ENCODE data around the gene CLEC17A. TPM values are rescaled to one million over a fixed set of nuclear protein-coding genes. Genes with fewer than 3 reads are reported as not detected.
"Not testable (repeated sequence)": the region's sequence is repeated elsewhere in the genome, so short reads cannot be mapped to it uniquely, and the experiment has no call there.

CLEC17A gene
- total and polyA plus RNA-seq, 2 donors, result 1.2 to 2.3 TPM

GRCh38 chr19:14575428-14575980, 7.4 kb upstream of the CLEC17A start:
- no peaks in the 10 kb centered on the region for H3K9me3 ChIP-seq (ENCODE audit: control insufficient read depth in 2 of 2, insufficient read depth in 1 of 2, low read length in 1 of 2)
- peaks cover 5 to 15% of the 10 kb centered on the region in 2 donors for H3K4me1 ChIP-seq (ENCODE audit: control insufficient read depth in 2 of 2, insufficient read depth in 2 of 2, low read length in 2 of 2)
- no peak for DNase-seq (ENCODE audit: low read depth in 6 of 9, low spot score in 9 of 9)
- 97% methylated on average over 6 of the region's 6 CpGs for WGBS
- no peaks in the 10 kb centered on the region for H3K27me3 ChIP-seq (ENCODE audit: control insufficient read depth in 2 of 2, insufficient read depth in 1 of 2, low read length in 1 of 2)
- no peak overlapping the region for H3K4me3 ChIP-seq (ENCODE audit: low read length in 2 of 2)
- H3K36me3 ChIP-seq (ENCODE audit: control insufficient read depth in 2 of 2, insufficient read depth in 2 of 2, low read length in 1 of 2), result no peaks in the 10 kb centered on the region
- no peak overlapping the region for H3K27ac ChIP-seq (ENCODE audit: low read depth in 1 of 2, low read length in 1 of 2)

GRCh38 chr19:14576363-14576762, 6.5 kb upstream of the CLEC17A start:
- Histone ChIP-seq H3K4me1 (ENCODE audit: control insufficient read depth in 2 of 2, insufficient read depth in 2 of 2, low read length in 2 of 2) (peaks cover 0 to 7% of the 10 kb centered on the region in 2 donors), H3K4me3 (ENCODE audit: low read length in 2 of 2) (no peak overlapping the region), H3K27me3 (ENCODE audit: control insufficient read depth in 2 of 2, insufficient read depth in 1 of 2, low read length in 1 of 2) (no peaks in the 10 kb centered on the region), H3K9me3 (ENCODE audit: control insufficient read depth in 2 of 2, insufficient read depth in 1 of 2, low read length in 1 of 2) (no peaks in the 10 kb centered on the region), H3K27ac (ENCODE audit: low read depth in 1 of 2, low read length in 1 of 2) (no peak overlapping the region), H3K36me3 (ENCODE audit: control insufficient read depth in 2 of 2, insufficient read depth in 2 of 2, low read length in 1 of 2) (no peaks in the 10 kb centered on the region)
- no peak for DNase-seq (ENCODE audit: low read depth in 6 of 9, low spot score in 9 of 9)
- WGBS, result 95% methylated on average over 8 of the region's 8 CpGs

GRCh38 chr19:14577264-14577663, 5.6 kb upstream of the CLEC17A start:
- H3K4me1 ChIP-seq (ENCODE audit: control insufficient read depth in 2 of 2, insufficient read depth in 2 of 2, low read length in 2 of 2), result peaks cover 0 to 2% of the 10 kb centered on the region in 2 donors
- H3K27me3 ChIP-seq (ENCODE audit: control insufficient read depth in 2 of 2, insufficient read depth in 1 of 2, low read length in 1 of 2), result no peaks in the 10 kb centered on the region
- H3K9me3 ChIP-seq (ENCODE audit: control insufficient read depth in 2 of 2, insufficient read depth in 1 of 2, low read length in 1 of 2), result no peaks in the 10 kb centered on the region
- no peak for DNase-seq (ENCODE audit: low read depth in 6 of 9, low spot score in 9 of 9)
- H3K4me3 ChIP-seq (ENCODE audit: low read length in 2 of 2), result no peak overlapping the region
- no peak overlapping the region for H3K27ac ChIP-seq (ENCODE audit: low read depth in 1 of 2, low read length in 1 of 2)
- 78% methylated on average over 5 of the region's 5 CpGs for WGBS
- no peaks in the 10 kb centered on the region for H3K36me3 ChIP-seq (ENCODE audit: control insufficient read depth in 2 of 2, insufficient read depth in 2 of 2, low read length in 1 of 2)

- no peaks in the 10 kb centered on the region for H3K9me3 ChIP-seq (ENCODE audit: control insufficient read depth in 2 of 2, insufficient read depth in 1 of 2, low read length in 1 of 2)
- H3K4me1 ChIP-seq (ENCODE audit: control insufficient read depth in 2 of 2, insufficient read depth in 2 of 2, low read length in 2 of 2), result no peaks in the 10 kb centered on the region
- no peak overlapping the region for H3K4me3 ChIP-seq (ENCODE audit: low read length in 2 of 2)
- no peak for DNase-seq (ENCODE audit: low read depth in 6 of 9, low spot score in 9 of 9)
- no peak overlapping the region for H3K27ac ChIP-seq (ENCODE audit: low read depth in 1 of 2, low read length in 1 of 2)
- WGBS, result 70% methylated on average over 6 of the region's 6 CpGs
- H3K36me3 ChIP-seq (ENCODE audit: control insufficient read depth in 2 of 2, insufficient read depth in 2 of 2, low read length in 1 of 2), result no peaks in the 10 kb centered on the region
- H3K27me3 ChIP-seq (ENCODE audit: control insufficient read depth in 2 of 2, insufficient read depth in 1 of 2, low read length in 1 of 2), result no peaks in the 10 kb centered on the region
Observed at GRCh38 chr19:14577885-14578427, 4.9 kb upstream of the CLEC17A start.

GRCh38 chr19:14580623-14581237, 2.2 kb upstream of the CLEC17A start:
- Histone ChIP-seq H3K27me3 (ENCODE audit: control insufficient read depth in 2 of 2, insufficient read depth in 1 of 2, low read length in 1 of 2) (no peaks in the 10 kb centered on the region), H3K36me3 (ENCODE audit: control insufficient read depth in 2 of 2, insufficient read depth in 2 of 2, low read length in 1 of 2) (no peaks in the 10 kb centered on the region), H3K4me3 (ENCODE audit: low read length in 2 of 2) (no peak overlapping the region), H3K27ac (ENCODE audit: low read depth in 1 of 2, low read length in 1 of 2) (no peak overlapping the region), H3K4me1 (ENCODE audit: control insufficient read depth in 2 of 2, insufficient read depth in 2 of 2, low read length in 2 of 2) (no peaks in the 10 kb centered on the region), H3K9me3 (ENCODE audit: control insufficient read depth in 2 of 2, insufficient read depth in 1 of 2, low read length in 1 of 2) (no peaks in the 10 kb centered on the region)
- 89% methylated on average over 6 of the region's 6 CpGs for WGBS
- DNase-seq (ENCODE audit: low read depth in 6 of 9, low spot score in 9 of 9), result no peak

GRCh38 chr19:14584372-14584771, 1.5 kb downstream of the CLEC17A start:
- not testable (repeated sequence) for H3K27ac ChIP-seq (ENCODE audit: low read depth in 1 of 2, low read length in 1 of 2)

GRCh38 chr19:14585187-14585586, 2.3 kb downstream of the CLEC17A start:
- H3K4me3 ChIP-seq (ENCODE audit: low read length in 2 of 2); DNase-seq (ENCODE audit: low read depth in 6 of 9, low spot score in 9 of 9); H3K27ac ChIP-seq (ENCODE audit: low read depth in 1 of 2, low read length in 1 of 2); H3K27me3 ChIP-seq (ENCODE audit: control insufficient read depth in 2 of 2, insufficient read depth in 1 of 2, low read length in 1 of 2); H3K36me3 ChIP-seq (ENCODE audit: control insufficient read depth in 2 of 2, insufficient read depth in 2 of 2, low read length in 1 of 2); H3K9me3 ChIP-seq (ENCODE audit: control insufficient read depth in 2 of 2, insufficient read depth in 1 of 2, low read length in 1 of 2); H3K4me1 ChIP-seq (ENCODE audit: control insufficient read depth in 2 of 2, insufficient read depth in 2 of 2, low read length in 2 of 2): not testable (repeated sequence)
- WGBS, result 94% methylated on average over 3 of the region's 3 CpGs

More at GRCh38 chr19:14584372-14584771, 1.5 kb downstream of the CLEC17A start:
- not testable (repeated sequence) for H3K27me3 ChIP-seq (ENCODE audit: control insufficient read depth in 2 of 2, insufficient read depth in 1 of 2, low read length in 1 of 2); DNase-seq (ENCODE audit: low read depth in 6 of 9, low spot score in 9 of 9); H3K4me3 ChIP-seq (ENCODE audit: low read length in 2 of 2); H3K4me1 ChIP-seq (ENCODE audit: control insufficient read depth in 2 of 2, insufficient read depth in 2 of 2, low read length in 2 of 2); H3K36me3 ChIP-seq (ENCODE audit: control insufficient read depth in 2 of 2, insufficient read depth in 2 of 2, low read length in 1 of 2); H3K9me3 ChIP-seq (ENCODE audit: control insufficient read depth in 2 of 2, insufficient read depth in 1 of 2, low read length in 1 of 2)
- 93% methylated on average over 4 of the region's 5 CpGs for WGBS

GRCh38 chr19:14589433-14589832, 6.5 kb downstream of the CLEC17A start:
- 88% methylated on average over 4 of the region's 4 CpGs for WGBS
- DNase-seq (ENCODE audit: low read depth in 6 of 9, low spot score in 9 of 9); H3K4me3 ChIP-seq (ENCODE audit: low read length in 2 of 2); H3K36me3 ChIP-seq (ENCODE audit: control insufficient read depth in 2 of 2, insufficient read depth in 2 of 2, low read length in 1 of 2); H3K4me1 ChIP-seq (ENCODE audit: control insufficient read depth in 2 of 2, insufficient read depth in 2 of 2, low read length in 2 of 2); H3K9me3 ChIP-seq (ENCODE audit: control insufficient read depth in 2 of 2, insufficient read depth in 1 of 2, low read length in 1 of 2); H3K27me3 ChIP-seq (ENCODE audit: control insufficient read depth in 2 of 2, insufficient read depth in 1 of 2, low read length in 1 of 2); H3K27ac ChIP-seq (ENCODE audit: low read depth in 1 of 2, low read length in 1 of 2): not testable (repeated sequence)

- H3K4me3 ChIP-seq (ENCODE audit: low read length in 2 of 2), result no peak overlapping the region
- H3K4me1 ChIP-seq (ENCODE audit: control insufficient read depth in 2 of 2, insufficient read depth in 2 of 2, low read length in 2 of 2), result no peaks in the 10 kb centered on the region
- H3K9me3 ChIP-seq (ENCODE audit: control insufficient read depth in 2 of 2, insufficient read depth in 1 of 2, low read length in 1 of 2), result no peaks in the 10 kb centered on the region
- H3K27me3 ChIP-seq (ENCODE audit: control insufficient read depth in 2 of 2, insufficient read depth in 1 of 2, low read length in 1 of 2), result no peaks in the 10 kb centered on the region
- 93% methylated on average over 3 of the region's 3 CpGs for WGBS
- no peak overlapping the region for H3K27ac ChIP-seq (ENCODE audit: low read depth in 1 of 2, low read length in 1 of 2)
- H3K36me3 ChIP-seq (ENCODE audit: control insufficient read depth in 2 of 2, insufficient read depth in 2 of 2, low read length in 1 of 2), result no peaks in the 10 kb centered on the region
- DNase-seq (ENCODE audit: low read depth in 6 of 9, low spot score in 9 of 9), result no peak
Observed at GRCh38 chr19:14595558-14595957, 12.7 kb downstream of the CLEC17A start.
